ENCODE measurements around the gene FAIM2.

DNA sequence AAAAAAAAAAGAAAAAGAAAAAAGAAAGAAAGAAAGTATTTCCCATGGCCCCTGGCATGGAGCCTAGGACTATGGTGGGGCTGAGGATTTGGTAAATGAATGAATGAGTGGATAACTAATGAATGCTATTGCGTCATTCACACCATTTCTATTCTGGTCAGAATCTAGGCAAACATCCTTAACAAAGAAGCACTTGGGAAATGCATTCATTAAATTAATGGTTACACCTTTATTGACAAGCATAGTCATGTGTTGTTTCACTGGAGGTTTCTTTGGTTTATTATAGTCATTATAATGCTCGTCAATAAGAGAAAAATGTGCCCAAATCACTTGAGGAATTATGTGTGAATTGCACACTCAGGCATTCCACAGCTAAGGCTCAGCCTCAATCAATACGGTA, 33.2 kb upstream of the FAIM2 start:
- TF ChIP-seq EZH2 (IDR thresholded peaks at IDR 0.05; ENCODE audit: borderline replicate concordance, low read depth, low read length), result no peak
- no peak for TF ChIP-seq ZKSCAN8 (CRISPR knock-in tag; IDR thresholded peaks at IDR 0.05)
- TF ChIP-seq MIER1 (IDR thresholded peaks at IDR 0.05; ENCODE audit: low read depth), result no peak
- TF ChIP-seq ZBED1 (IDR thresholded peaks at IDR 0.05), result no peak
- TF ChIP-seq ZZZ3 (IDR thresholded peaks at IDR 0.05), result no peak
- no peak for TF ChIP-seq JUND (IDR thresholded peaks at IDR 0.05; ENCODE audit: borderline replicate concordance, low read depth, low read length)
- TF ChIP-seq JUND (tag; IDR thresholded peaks at IDR 0.05; ENCODE audit: borderline replicate concordance, low read depth, low read length), result no peak
- no peak for TF ChIP-seq THRAP3 (IDR thresholded peaks at IDR 0.05; ENCODE audit: borderline replicate concordance)
- TF ChIP-seq FOXP1 (CRISPR knock-in tag; IDR thresholded peaks at IDR 0.05), result no peak
- TF ChIP-seq ZC3H11A (IDR thresholded peaks at IDR 0.05; ENCODE audit: low read depth, low read length), result no peak
